Neural progenitor cell (in vitro differentiated cells): Measurements from ENCODE around the gene GTPBP1. TPM values are rescaled to one million over a fixed set of nuclear protein-coding genes. Genes with fewer than 3 reads are reported as not detected.
A peak's percentile ranks its signal among the peaks of the same experiment; 100 is the strongest.

ENCODE experiments used
- DNase-seq: peaks from one replicate; pipeline ENCODE4 v3.0.0-alpha.2; 2016; ENCODE audit warnings: low spot score
- H2AFZ ChIP-seq: fragments of 200-600 bp; sonication (generic); replicated peaks from 2 replicates; pipeline ENCODE4 v1.6.1; 2016; ENCODE audit warnings: antibody characterized with exemption
- H3F3A ChIP-seq: fragments of 200-600 bp; sonication (generic); 2 replicates; pipeline ENCODE4 v1.6.1; 2016; ENCODE audit warnings: antibody characterized with exemption, low read depth
- H3K27ac ChIP-seq: fragments of 200-600 bp; sonication (generic); 2 replicates; pipeline ENCODE4 v1.5.1; 2016; ENCODE audit warnings: mild to moderate bottlenecking
- H3K27me3 ChIP-seq: fragments of 200-600 bp; sonication (generic); 2 replicates; pipeline ENCODE4 v1.6.1; 2016; ENCODE audit warnings: mild to moderate bottlenecking, moderate library complexity
- H3K36me3 ChIP-seq: fragments of 200-600 bp; sonication (generic); 2 replicates; pipeline ENCODE4 v1.5.1; 2016
- H3K4me1 ChIP-seq: fragments of 200-600 bp; sonication (generic); 2 replicates; pipeline ENCODE4 v1.6.1; 2016; ENCODE audit warnings: mixed run types
- H3K4me2 ChIP-seq: fragments of 200-600 bp; sonication (generic); 2 replicates; pipeline ENCODE4 v1.6.1; 2016
- H3K4me3 ChIP-seq: fragments of 200-600 bp; sonication (generic); 2 replicates; pipeline ENCODE4 v1.5.1; 2016
- H3K79me2 ChIP-seq: fragments of 200-600 bp; sonication (generic); 2 replicates; pipeline ENCODE4 v1.6.1; 2016; ENCODE audit warnings: low read depth
- H3K9ac ChIP-seq: fragments of 200-600 bp; sonication (generic); 2 replicates; pipeline ENCODE4 v1.6.1; 2016
- H3K9me3 ChIP-seq: fragments of 200-600 bp; sonication (generic); 2 replicates; pipeline ENCODE4 v1.5.1; 2016; ENCODE audit warnings: low read depth
- H4K20me1 ChIP-seq: fragments of 200-600 bp; sonication (generic); 2 replicates; pipeline ENCODE4 v1.6.1; 2016; ENCODE audit warnings: low read depth
- H3K27ac Mint-ChIP-seq: 3 replicates; pipeline ENCODE4 v1.8.0; 2021; ENCODE audit warnings: mixed read lengths
- H3K27me3 Mint-ChIP-seq: 2 replicates; pipeline ENCODE4 v1.8.0; 2022; ENCODE audit warnings: low read depth, mild to moderate bottlenecking, inconsistent platforms, moderate library complexity, mixed read lengths; ENCODE audit not compliant: insufficient read depth
- H3K36me3 Mint-ChIP-seq: 3 replicates; pipeline ENCODE4 v1.8.0; 2021; ENCODE audit warnings: mixed read lengths
- H3K4me1 Mint-ChIP-seq: 3 replicates; pipeline ENCODE4 v1.8.0; 2021; ENCODE audit warnings: mixed read lengths
- H3K4me3 Mint-ChIP-seq: 3 replicates; pipeline ENCODE4 v1.8.0; 2021; ENCODE audit warnings: mild to moderate bottlenecking, moderate library complexity, mixed read lengths
- H3K9me3 Mint-ChIP-seq: 3 replicates; pipeline ENCODE4 v1.8.0; 2020; ENCODE audit warnings: mixed read lengths
- EZH2 ChIP-seq: fragments of 200-600 bp; sonication (generic); IDR thresholded peaks from 2 replicates; pipeline ENCODE4 v1.6.1; 2017; ENCODE audit warnings: antibody characterized with exemption, mild to moderate bottlenecking, moderate library complexity
- EZH2phosphoT487 ChIP-seq: fragments of 200-600 bp; sonication (generic); IDR thresholded peaks from 2 replicates; pipeline ENCODE4 v1.6.1; 2017; ENCODE audit warnings: antibody characterized with exemption
- total RNA-seq: library from RNA; depleted of rRNA; stranded (reverse); fragments of >200 nt; gene quantifications from 2 replicates; pipeline ENCODE4 v1.2.3, GENCODE V29; 2015; ENCODE audit warnings: low replicate concordance
- TF ChIP-seq, protein P1 (sequence below): fragments of 200-600 bp; sonication (generic); IDR thresholded peaks from 2 replicates; pipeline ENCODE4 v1.5.1; 2017; ENCODE audit warnings: antibody characterized with exemption, mild to moderate bottlenecking

Gene GTPBP1
- total RNA-seq, 1 donor from 2014 or later, result 40.8 TPM

DNA sequence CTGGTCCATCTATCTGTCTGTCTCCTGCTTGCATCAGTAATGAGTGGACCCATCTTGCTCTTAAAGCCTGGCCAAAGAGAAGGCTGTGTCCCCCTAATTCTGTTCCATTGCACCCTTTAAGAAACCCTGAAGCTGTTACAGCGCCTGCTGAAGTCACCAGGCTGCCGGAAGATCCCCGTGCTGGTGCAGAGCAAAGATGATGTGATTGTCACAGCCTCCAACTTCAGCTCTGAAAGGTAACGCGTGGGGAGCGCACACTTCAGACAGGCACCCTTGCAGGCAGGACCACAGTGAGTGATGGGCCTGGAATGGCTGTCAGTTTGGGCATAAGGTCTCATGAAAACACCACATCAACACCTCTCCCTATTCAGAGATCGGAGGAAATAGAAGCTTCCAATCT is 18.4 kb downstream of the GTPBP1 start:
- no peaks in the 10 kb centered on the region for H3K4me1 Mint-ChIP-seq
- H3K4me3 Mint-ChIP-seq, result no peak overlapping the region
- H3K36me3 Mint-ChIP-seq, result peaks cover 31% of the 10 kb centered on the region
- Histone ChIP-seq H2AFZ (no peak overlapping the region), H3K4me3 (no peak overlapping the region), H3K27ac (no peak overlapping the region), H3K9me3 (no peaks in the 10 kb centered on the region), H3F3A (no peaks in the 10 kb centered on the region), H4K20me1 (peaks cover 16% of the 10 kb centered on the region), H3K9ac (no peak overlapping the region), H3K4me2 (no peak overlapping the region), H3K4me1 (no peaks in the 10 kb centered on the region), H3K36me3 (no peaks in the 10 kb centered on the region), H3K79me2 (no peaks in the 10 kb centered on the region), H3K27me3 (no peaks in the 10 kb centered on the region)
- H3K9me3 Mint-ChIP-seq, result no peaks in the 10 kb centered on the region
- TF ChIP-seq EZH2phosphoT487 (no peak), EZH2 (no peak)
- TF ChIP-seq, protein P1, sequence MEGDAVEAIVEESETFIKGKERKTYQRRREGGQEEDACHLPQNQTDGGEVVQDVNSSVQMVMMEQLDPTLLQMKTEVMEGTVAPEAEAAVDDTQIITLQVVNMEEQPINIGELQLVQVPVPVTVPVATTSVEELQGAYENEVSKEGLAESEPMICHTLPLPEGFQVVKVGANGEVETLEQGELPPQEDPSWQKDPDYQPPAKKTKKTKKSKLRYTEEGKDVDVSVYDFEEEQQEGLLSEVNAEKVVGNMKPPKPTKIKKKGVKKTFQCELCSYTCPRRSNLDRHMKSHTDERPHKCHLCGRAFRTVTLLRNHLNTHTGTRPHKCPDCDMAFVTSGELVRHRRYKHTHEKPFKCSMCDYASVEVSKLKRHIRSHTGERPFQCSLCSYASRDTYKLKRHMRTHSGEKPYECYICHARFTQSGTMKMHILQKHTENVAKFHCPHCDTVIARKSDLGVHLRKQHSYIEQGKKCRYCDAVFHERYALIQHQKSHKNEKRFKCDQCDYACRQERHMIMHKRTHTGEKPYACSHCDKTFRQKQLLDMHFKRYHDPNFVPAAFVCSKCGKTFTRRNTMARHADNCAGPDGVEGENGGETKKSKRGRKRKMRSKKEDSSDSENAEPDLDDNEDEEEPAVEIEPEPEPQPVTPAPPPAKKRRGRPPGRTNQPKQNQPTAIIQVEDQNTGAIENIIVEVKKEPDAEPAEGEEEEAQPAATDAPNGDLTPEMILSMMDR, result no peak
- H3K27me3 Mint-ChIP-seq, result no peaks in the 10 kb centered on the region
- H3K27ac Mint-ChIP-seq, result no peak overlapping the region
- no peak for DNase-seq

DNA sequence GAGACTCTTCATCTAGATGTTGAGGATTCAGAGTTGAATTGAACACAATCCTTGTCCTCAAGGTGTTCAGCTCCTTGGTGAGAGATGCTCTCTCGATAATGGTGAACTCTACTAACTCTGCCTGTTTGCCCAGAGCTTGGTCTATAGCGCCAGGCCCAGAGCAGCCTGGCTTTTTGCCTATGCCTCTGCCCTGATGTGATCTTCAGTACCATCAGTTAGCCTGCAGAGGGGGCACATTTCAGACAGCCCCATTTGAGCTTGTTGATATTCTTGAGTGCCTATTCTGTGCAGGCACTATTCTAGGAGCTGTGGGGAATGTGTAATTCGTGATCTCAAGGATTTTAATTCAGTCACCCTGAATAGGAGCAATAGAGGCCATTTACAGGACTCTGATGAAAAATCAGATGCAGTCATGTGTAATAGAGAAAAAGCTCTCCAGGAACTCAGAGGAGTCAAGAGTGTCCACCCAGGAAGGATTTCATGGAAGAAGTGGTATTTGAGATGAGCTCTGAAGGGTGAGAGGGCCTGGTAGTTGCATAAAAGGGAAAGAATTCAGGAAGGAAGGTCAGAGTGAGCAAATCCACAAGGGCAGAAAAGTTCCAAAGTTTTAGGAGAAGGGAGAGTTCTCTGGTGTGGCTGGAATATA is 19.3 kb downstream of the GTPBP1 start:
- no peaks in the 10 kb centered on the region for H3K27me3 ChIP-seq
- H2AFZ ChIP-seq, result no peak overlapping the region
- peak; percentile 47 for DNase-seq
- H3F3A ChIP-seq, result no peaks in the 10 kb centered on the region
- H3K27me3 Mint-ChIP-seq, result no peaks in the 10 kb centered on the region
- no peak for TF ChIP-seq EZH2
- TF ChIP-seq, protein P1, result peak; percentile 58
- TF ChIP-seq EZH2phosphoT487, result no peak
- no peaks in the 10 kb centered on the region for H3K9me3 ChIP-seq
- H3K27ac Mint-ChIP-seq, result no peak overlapping the region
- no peak overlapping the region for H3K4me3 ChIP-seq
- no peaks in the 10 kb centered on the region for H3K4me1 ChIP-seq
- H4K20me1 ChIP-seq, result peaks cover 16% of the 10 kb centered on the region
- no peak overlapping the region for H3K4me2 ChIP-seq
- H3K9ac ChIP-seq, result no peak overlapping the region
- H3K9me3 Mint-ChIP-seq, result no peaks in the 10 kb centered on the region
- no peak overlapping the region for H3K4me3 Mint-ChIP-seq
- H3K27ac ChIP-seq, result no peak overlapping the region
- H3K36me3 ChIP-seq, result no peaks in the 10 kb centered on the region
- no peaks in the 10 kb centered on the region for H3K79me2 ChIP-seq
- H3K4me1 Mint-ChIP-seq, result no peaks in the 10 kb centered on the region
- peaks cover 32% of the 10 kb centered on the region for H3K36me3 Mint-ChIP-seq

DNA sequence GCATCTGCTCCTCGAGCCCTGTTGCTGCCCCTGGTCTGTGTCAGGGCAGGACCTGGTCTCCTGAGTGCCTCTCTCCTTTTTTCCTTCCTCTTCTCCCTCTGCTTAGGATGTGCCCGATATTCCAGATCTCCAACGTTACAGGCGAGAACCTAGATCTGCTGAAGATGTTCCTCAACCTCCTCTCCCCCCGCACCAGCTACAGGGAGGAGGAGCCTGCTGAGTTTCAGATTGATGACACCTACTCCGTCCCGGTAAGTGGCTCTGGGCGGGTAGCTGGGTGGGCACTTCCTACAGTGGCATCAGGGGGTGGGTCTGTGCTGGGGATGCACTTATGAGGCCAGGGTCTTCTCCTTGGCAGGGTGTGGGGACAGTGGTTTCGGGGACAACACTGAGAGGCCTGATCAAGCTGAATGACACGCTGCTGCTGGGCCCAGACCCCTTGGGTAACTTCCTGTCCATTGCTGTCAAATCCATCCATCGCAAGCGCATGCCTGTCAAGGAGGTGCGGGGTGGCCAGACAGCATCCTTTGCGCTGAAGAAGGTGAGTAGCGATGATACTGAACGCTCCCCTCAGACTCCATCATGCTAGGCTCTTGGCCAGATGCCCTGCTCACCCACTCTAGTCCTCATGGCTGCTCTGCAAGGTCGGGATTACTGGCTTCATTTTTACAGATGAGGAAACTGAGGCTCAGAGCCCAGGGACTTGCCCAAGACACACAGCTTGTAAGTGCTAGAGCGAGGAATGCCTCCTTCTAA is 20.3 kb downstream of the GTPBP1 start:
- H3K9me3 ChIP-seq, result no peaks in the 10 kb centered on the region
- no peak overlapping the region for H3K4me3 ChIP-seq
- peaks cover 16% of the 10 kb centered on the region for H4K20me1 ChIP-seq
- H3F3A ChIP-seq, result no peaks in the 10 kb centered on the region
- no peaks in the 10 kb centered on the region for H3K4me1 ChIP-seq
- no peaks in the 10 kb centered on the region for H3K9me3 Mint-ChIP-seq
- no peaks in the 10 kb centered on the region for H3K27me3 Mint-ChIP-seq
- no peak overlapping the region for H3K4me2 ChIP-seq
- no peak for DNase-seq
- no peak overlapping the region for H3K9ac ChIP-seq
- no peaks in the 10 kb centered on the region for H3K27me3 ChIP-seq
- H3K27ac Mint-ChIP-seq, result no peak overlapping the region
- no peak overlapping the region for H2AFZ ChIP-seq
- no peaks in the 10 kb centered on the region for H3K4me1 Mint-ChIP-seq
- H3K36me3 Mint-ChIP-seq, result peaks cover 32% of the 10 kb centered on the region
- no peak overlapping the region for H3K27ac ChIP-seq
- no peak overlapping the region for H3K4me3 Mint-ChIP-seq
- TF ChIP-seq EZH2phosphoT487, result no peak
- no peaks in the 10 kb centered on the region for H3K79me2 ChIP-seq
- H3K36me3 ChIP-seq, result no peaks in the 10 kb centered on the region

DNA sequence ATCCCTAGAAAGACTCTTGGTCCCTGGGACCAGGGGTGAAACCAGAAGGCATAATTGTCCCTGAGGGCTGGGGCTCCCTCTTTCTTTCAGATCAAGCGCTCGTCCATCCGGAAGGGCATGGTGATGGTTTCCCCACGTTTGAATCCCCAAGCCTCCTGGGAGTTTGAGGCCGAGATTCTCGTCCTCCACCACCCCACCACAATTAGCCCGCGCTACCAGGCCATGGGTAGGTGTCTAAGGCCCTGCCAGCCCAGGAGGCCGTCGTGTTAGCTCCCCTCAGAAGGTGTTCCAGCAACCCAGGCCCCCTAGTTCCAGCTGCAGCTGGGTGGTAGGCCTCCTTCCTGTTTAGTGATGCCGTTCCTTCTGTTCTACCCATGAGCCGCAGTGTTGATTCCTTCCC is 21.4 kb downstream of the GTPBP1 start:
- no peaks in the 10 kb centered on the region for H3K9me3 ChIP-seq
- H3K27me3 ChIP-seq, result no peaks in the 10 kb centered on the region
- H3K4me3 ChIP-seq, result no peak overlapping the region
- Mint-ChIP-seq H3K4me1 (no peaks in the 10 kb centered on the region), H3K4me3 (no peak overlapping the region), H3K9me3 (no peaks in the 10 kb centered on the region), H3K27ac (no peak overlapping the region), H3K27me3 (no peaks in the 10 kb centered on the region), H3K36me3 (peaks cover 28% of the 10 kb centered on the region)
- no peaks in the 10 kb centered on the region for H3K4me1 ChIP-seq
- TF ChIP-seq EZH2 (no peak), EZH2phosphoT487 (no peak)
- TF ChIP-seq, protein P1, result no peak
- H3F3A ChIP-seq, result no peaks in the 10 kb centered on the region
- no peak overlapping the region for H3K4me2 ChIP-seq
- no peak overlapping the region for H2AFZ ChIP-seq
- H3K36me3 ChIP-seq, result no peaks in the 10 kb centered on the region
- peaks cover 16% of the 10 kb centered on the region for H4K20me1 ChIP-seq
- H3K79me2 ChIP-seq, result no peaks in the 10 kb centered on the region
- DNase-seq, result no peak
- no peak overlapping the region for H3K9ac ChIP-seq
- H3K27ac ChIP-seq, result no peak overlapping the region
